Measurements from ENCODE around the gene PRDM16.

PRDM16 gene

GRCh38 chr1:3233031-3233430 is 164.0 kb downstream of the PRDM16 start:
- H3K4me3 ChIP-seq (ENCODE audit: low read depth, low read length), result no peak overlapping the region
- no peak for TF ChIP-seq CTCF (IDR thresholded peaks at IDR 0.05; ENCODE audit: borderline replicate concordance, insufficient read depth, low read depth, low read length)

GRCh38 chr1:3233551-3233950 is 164.5 kb downstream of the PRDM16 start:
- no peak for TF ChIP-seq CTCF (IDR thresholded peaks at IDR 0.05; ENCODE audit: borderline replicate concordance, insufficient read depth, low read depth, low read length)
- H3K4me3 ChIP-seq (ENCODE audit: low read depth, low read length), result no peak overlapping the region

- no peak for TF ChIP-seq CTCF (IDR thresholded peaks at IDR 0.05; ENCODE audit: borderline replicate concordance, insufficient read depth, low read depth, low read length)
- no peak overlapping the region for H3K4me3 ChIP-seq (ENCODE audit: low read depth, low read length)
Observed at GRCh38 chr1:3234281-3234680, 165.3 kb downstream of the PRDM16 start.

GRCh38 chr1:3234956-3235355 is 166.0 kb downstream of the PRDM16 start:
- TF ChIP-seq CTCF (IDR thresholded peaks at IDR 0.05; ENCODE audit: borderline replicate concordance, insufficient read depth, low read depth, low read length), result no peak
- H3K4me3 ChIP-seq (ENCODE audit: low read depth, low read length), result no peak overlapping the region

GRCh38 chr1:3235496-3235895 is 166.5 kb downstream of the PRDM16 start:
- no peak for TF ChIP-seq CTCF (IDR thresholded peaks at IDR 0.05; ENCODE audit: borderline replicate concordance, insufficient read depth, low read depth, low read length)
- no peak overlapping the region for H3K4me3 ChIP-seq (ENCODE audit: low read depth, low read length)

GRCh38 chr1:3236361-3236760 is 167.4 kb downstream of the PRDM16 start:
- no peak for TF ChIP-seq CTCF (IDR thresholded peaks at IDR 0.05; ENCODE audit: borderline replicate concordance, insufficient read depth, low read depth, low read length)
- H3K4me3 ChIP-seq (ENCODE audit: low read depth, low read length), result no peak overlapping the region

GRCh38 chr1:3236955-3237354 is 168.0 kb downstream of the PRDM16 start:
- H3K4me3 ChIP-seq (ENCODE audit: low read depth, low read length), result no peak overlapping the region
- no peak for TF ChIP-seq CTCF (IDR thresholded peaks at IDR 0.05; ENCODE audit: borderline replicate concordance, insufficient read depth, low read depth, low read length)

Data from GM12875 (cell line).